ENCODE results near the gene ACVR2B.

GRCh38 chr3:38457111-38458003 lies 3.7 kb downstream of the ACVR2B start:
- no peak for TF ChIP-seq EZH2 (conservative IDR thresholded peaks at IDR 0.05; ENCODE audit: low read depth, low read length)
- no peak for TF ChIP-seq SUZ12 (IDR thresholded peaks at IDR 0.05; ENCODE audit: low read depth, low read length)
- no peak for TF ChIP-seq CTCF (CRISPR knock-in tag; IDR thresholded peaks at IDR 0.05)

All from HepG2 (cell line).